Endodermal cell (in vitro differentiated cells): ENCODE results near the gene KCNJ14. TPM values are rescaled to one million over a fixed set of nuclear protein-coding genes. Genes with fewer than 3 reads are reported as not detected.

Source experiments
- DNase-seq: peaks from one replicate; pipeline ENCODE4 v3.0.0-alpha.2; 2017
- H3K27ac ChIP-seq: 2 replicates; pipeline ENCODE4 v1.5.1; 2013; ENCODE audit warnings: mild to moderate bottlenecking, low read depth, low read length, moderate library complexity
- H3K27me3 ChIP-seq: 2 replicates; pipeline ENCODE4 v1.6.1; 2013; ENCODE audit warnings: mild to moderate bottlenecking, low read length, moderate library complexity; ENCODE audit not compliant: insufficient read depth, control insufficient read depth, poor library complexity, severe bottlenecking
- H3K36me3 ChIP-seq: 2 replicates; pipeline ENCODE4 v1.7.0; 2013; ENCODE audit warnings: mild to moderate bottlenecking, low read length, moderate library complexity; ENCODE audit not compliant: control insufficient read depth, insufficient read depth
- H3K4me1 ChIP-seq: one replicate; pipeline ENCODE4 v1.7.0; 2013; ENCODE audit warnings: low read length; ENCODE audit not compliant: control insufficient read depth, insufficient read depth
- H3K4me3 ChIP-seq: 2 replicates; pipeline ENCODE4 v1.5.1; 2013; ENCODE audit warnings: mild to moderate bottlenecking, low read length, moderate library complexity
- H3K9ac ChIP-seq: 2 replicates; pipeline ENCODE4 v1.6.1; 2013; ENCODE audit warnings: mild to moderate bottlenecking, low read length, moderate library complexity; ENCODE audit not compliant: poor library complexity, severe bottlenecking; ENCODE audit errors: extremely low read depth
- H3K9me3 ChIP-seq: 2 replicates; pipeline ENCODE4 v1.6.1; 2013; ENCODE audit warnings: mild to moderate bottlenecking, low read length, moderate library complexity; ENCODE audit not compliant: control insufficient read depth
- H3K27ac Mint-ChIP-seq: 2 replicates; pipeline ENCODE4 v1.8.0; 2020; ENCODE audit warnings: mixed read lengths
- H3K27me3 Mint-ChIP-seq: 2 replicates; pipeline ENCODE4 v1.8.0; 2021; ENCODE audit warnings: mild to moderate bottlenecking, mixed read lengths; ENCODE audit not compliant: insufficient read depth
- H3K36me3 Mint-ChIP-seq: 2 replicates; pipeline ENCODE4 v1.8.0; 2020; ENCODE audit warnings: low read depth, mixed read lengths
- H3K4me1 Mint-ChIP-seq: 2 replicates; pipeline ENCODE4 v1.8.0; 2020; ENCODE audit warnings: mixed read lengths
- H3K4me3 Mint-ChIP-seq: 2 replicates; pipeline ENCODE4 v1.8.0; 2020; ENCODE audit warnings: mild to moderate bottlenecking, moderate library complexity, mixed read lengths
- H3K9me3 Mint-ChIP-seq: 2 replicates; pipeline ENCODE4 v1.8.0; 2020; ENCODE audit warnings: mild to moderate bottlenecking, mixed read lengths
- WGBS, 2 experiments: methylation state at CpG; one replicate each; pipeline versions ENCODE4 v1.1.5 to v1.1.7; 2013; ENCODE audit warnings: missing lambda C conversion rate in 2 of 2, mixed read lengths in 1 of 2; ENCODE audit not compliant: insufficient coverage in 1 of 2, insufficient read length in 1 of 2; 5-methylcytosine and 5-hydroxymethylcytosine counted together
- total RNA-seq, 2 donors: library from RNA; stranded (reverse); fragmentation: NEBNext Ultra II Directional in 1 of 2; extraction: Animal tissue kit (Norgen Biotek cat#: 25700) in 1 of 2; gene quantifications; 2 replicates in 1 of 2; 3 replicates in 1 of 2; pipeline ENCODE4 v1.2.1, GENCODE V29; 2021
- TF ChIP-seq, protein P1 (sequence below): fragments of 200-600 bp; sonication (generic); conservative IDR thresholded peaks from 2 replicates; pipeline ENCODE4 v1.5.0; 2021; ENCODE audit warnings: antibody characterized with exemption, mild to moderate bottlenecking

The KCNJ14 gene
- total RNA-seq, 2 donors from 2014 or later: 0.73 to 1.1 TPM

DNA sequence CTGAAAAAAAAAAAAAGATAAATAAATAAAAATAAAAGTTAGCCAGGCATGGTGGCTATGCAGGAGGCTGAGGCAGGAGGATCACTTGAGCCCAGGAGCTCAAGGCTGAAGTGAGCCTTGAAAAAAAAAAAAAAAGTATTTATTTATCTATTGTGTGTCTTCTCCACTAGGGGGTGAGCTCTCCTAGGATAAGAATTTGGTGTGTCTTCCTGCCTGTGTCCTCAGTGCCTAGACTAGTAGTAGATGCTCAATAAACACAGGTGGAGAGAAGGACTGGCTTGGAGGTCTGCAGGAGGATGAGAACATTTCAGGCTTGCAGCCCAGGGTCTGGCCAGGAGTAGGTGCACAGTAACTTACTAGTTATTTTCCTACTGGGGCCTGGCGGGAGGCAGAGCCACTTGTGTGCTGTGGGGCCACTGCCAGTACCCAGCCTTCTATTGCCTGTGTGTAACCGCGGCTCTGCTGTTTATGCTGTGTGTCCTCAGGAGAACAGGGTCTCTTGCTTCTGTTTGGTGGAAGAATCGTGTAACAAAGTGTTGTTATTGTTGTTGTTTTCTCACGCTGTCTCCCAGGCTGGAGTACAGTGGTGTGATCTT is 50.9 kb downstream of the KCNJ14 start:
- H3K9me3 Mint-ChIP-seq: no peaks in the 10 kb centered on the region
- WGBS, 2 experiments: 96 to 100% methylated on average over 2 to 5 of the region's 5 CpGs
- no peaks in the 10 kb centered on the region for H3K36me3 Mint-ChIP-seq
- Histone ChIP-seq H3K36me3 (no peaks in the 10 kb centered on the region), H3K27ac (no peak overlapping the region), H3K9me3 (no peaks in the 10 kb centered on the region), H3K27me3 (no peaks in the 10 kb centered on the region), H3K4me3 (no peak overlapping the region), H3K4me1 (no peaks in the 10 kb centered on the region), H3K9ac (no peak overlapping the region)
- peaks cover 12% of the 10 kb centered on the region for H3K4me1 Mint-ChIP-seq
- TF ChIP-seq, protein P1, sequence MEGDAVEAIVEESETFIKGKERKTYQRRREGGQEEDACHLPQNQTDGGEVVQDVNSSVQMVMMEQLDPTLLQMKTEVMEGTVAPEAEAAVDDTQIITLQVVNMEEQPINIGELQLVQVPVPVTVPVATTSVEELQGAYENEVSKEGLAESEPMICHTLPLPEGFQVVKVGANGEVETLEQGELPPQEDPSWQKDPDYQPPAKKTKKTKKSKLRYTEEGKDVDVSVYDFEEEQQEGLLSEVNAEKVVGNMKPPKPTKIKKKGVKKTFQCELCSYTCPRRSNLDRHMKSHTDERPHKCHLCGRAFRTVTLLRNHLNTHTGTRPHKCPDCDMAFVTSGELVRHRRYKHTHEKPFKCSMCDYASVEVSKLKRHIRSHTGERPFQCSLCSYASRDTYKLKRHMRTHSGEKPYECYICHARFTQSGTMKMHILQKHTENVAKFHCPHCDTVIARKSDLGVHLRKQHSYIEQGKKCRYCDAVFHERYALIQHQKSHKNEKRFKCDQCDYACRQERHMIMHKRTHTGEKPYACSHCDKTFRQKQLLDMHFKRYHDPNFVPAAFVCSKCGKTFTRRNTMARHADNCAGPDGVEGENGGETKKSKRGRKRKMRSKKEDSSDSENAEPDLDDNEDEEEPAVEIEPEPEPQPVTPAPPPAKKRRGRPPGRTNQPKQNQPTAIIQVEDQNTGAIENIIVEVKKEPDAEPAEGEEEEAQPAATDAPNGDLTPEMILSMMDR: peak; percentile 71
- peak; percentile 57 for DNase-seq
- no peak overlapping the region for H3K4me3 Mint-ChIP-seq
- peaks cover 29% of the 10 kb centered on the region for H3K27me3 Mint-ChIP-seq
- no peak overlapping the region for H3K27ac Mint-ChIP-seq

DNA sequence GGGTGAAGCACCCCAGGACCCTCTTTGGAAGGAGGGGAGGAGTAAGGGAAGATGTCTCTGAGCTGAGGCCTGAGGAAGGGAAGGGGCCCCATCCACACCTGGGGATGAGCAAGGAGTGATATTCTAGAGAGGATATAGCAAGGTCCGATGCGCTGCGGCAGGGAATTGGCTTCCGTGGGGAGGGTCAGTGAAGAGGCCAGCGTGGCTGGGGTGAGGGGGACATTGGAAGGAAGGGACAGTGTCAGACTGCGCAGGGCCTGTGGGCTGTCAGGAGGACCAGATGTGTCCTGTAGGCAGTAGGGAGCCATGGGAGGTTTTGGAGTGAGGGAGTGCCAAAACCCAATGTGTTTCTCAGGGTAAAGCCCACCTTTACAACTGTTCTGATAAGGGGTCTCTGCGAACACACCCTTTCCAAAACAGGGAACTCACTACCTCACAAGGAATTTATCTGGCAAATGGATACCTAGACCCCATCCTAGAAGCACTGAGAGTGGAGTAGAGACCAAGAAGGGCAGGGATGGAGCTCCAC is 52.6 kb downstream of the KCNJ14 start:
- no peaks in the 10 kb centered on the region for H3K36me3 Mint-ChIP-seq
- Histone ChIP-seq H3K36me3 (no peaks in the 10 kb centered on the region), H3K4me1 (no peaks in the 10 kb centered on the region), H3K27ac (no peak overlapping the region), H3K4me3 (no peak overlapping the region), H3K9me3 (no peaks in the 10 kb centered on the region), H3K27me3 (peaks cover 14% of the 10 kb centered on the region), H3K9ac (no peak overlapping the region)
- no peak overlapping the region for H3K27ac Mint-ChIP-seq
- H3K4me3 Mint-ChIP-seq: no peak overlapping the region
- TF ChIP-seq, protein P1: no peak
- H3K4me1 Mint-ChIP-seq: peaks cover 7% of the 10 kb centered on the region
- no peak for DNase-seq
- 87 to 88% methylated on average over 6 to 7 of the region's 7 CpGs for WGBS, 2 experiments
- H3K9me3 Mint-ChIP-seq: no peaks in the 10 kb centered on the region
- peaks cover 27% of the 10 kb centered on the region for H3K27me3 Mint-ChIP-seq

DNA sequence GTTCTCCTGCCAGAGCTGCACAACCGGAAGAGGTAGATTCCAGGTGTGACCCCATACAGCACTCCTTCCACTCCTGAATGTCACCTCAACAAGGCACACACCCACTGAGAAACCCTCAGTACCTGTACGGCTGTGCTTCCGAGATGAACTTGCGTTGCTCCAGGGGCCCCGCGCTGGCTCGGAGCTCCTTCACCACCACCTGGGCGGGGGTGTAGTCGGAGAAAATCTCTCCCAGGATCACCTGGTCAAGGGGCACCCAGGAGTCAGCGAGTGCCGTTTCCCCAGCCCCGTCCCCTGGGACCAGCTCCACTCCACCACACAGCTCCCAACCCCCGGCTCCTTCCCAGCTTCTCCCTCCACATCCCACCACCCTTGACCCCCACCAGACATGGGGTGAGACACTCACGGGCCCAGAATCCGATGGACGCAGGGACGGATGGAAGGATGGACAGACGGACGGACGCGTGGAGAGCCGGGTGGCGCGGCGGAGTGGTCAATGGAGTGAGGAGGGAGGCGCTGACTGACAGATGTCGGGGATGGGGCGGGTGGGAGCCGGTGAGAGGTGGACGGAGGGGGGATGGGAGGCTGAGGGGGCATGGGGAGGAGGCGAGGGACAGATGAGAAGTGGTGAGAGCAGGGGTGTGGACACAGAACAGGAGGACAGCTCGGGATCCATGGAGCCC is 53.5 kb downstream of the KCNJ14 start:
- H3K27ac ChIP-seq: no peak overlapping the region
- H3K27me3 ChIP-seq: peaks cover 19% of the 10 kb centered on the region
- peaks cover 23% of the 10 kb centered on the region for H3K27me3 Mint-ChIP-seq
- H3K36me3 Mint-ChIP-seq: no peaks in the 10 kb centered on the region
- peaks cover 7% of the 10 kb centered on the region for H3K4me1 Mint-ChIP-seq
- no peak overlapping the region for H3K9ac ChIP-seq
- H3K27ac Mint-ChIP-seq: no peak overlapping the region
- no peaks in the 10 kb centered on the region for H3K9me3 Mint-ChIP-seq
- no peaks in the 10 kb centered on the region for H3K36me3 ChIP-seq
- WGBS, 2 experiments: 92 to 98% methylated on average over 9 to 29 of the region's 32 CpGs
- H3K9me3 ChIP-seq: no peaks in the 10 kb centered on the region
- no peak overlapping the region for H3K4me3 Mint-ChIP-seq
- H3K4me3 ChIP-seq: no peak overlapping the region
- no peaks in the 10 kb centered on the region for H3K4me1 ChIP-seq
- TF ChIP-seq, protein P1: no peak
- no peak for DNase-seq
